Measurements from ENCODE around the gene AOPEP. TPM values are rescaled to one million over a fixed set of nuclear protein-coding genes. Genes with fewer than 3 reads are reported as not detected.

AOPEP gene
- total and polyA plus RNA-seq, 2 donors (not counting 3 experiments of a cell fraction or from before 2014, with no cell fraction given), result 20.2 to 41.6 TPM

- no peak for TF ChIP-seq EZH2 (IDR thresholded peaks at IDR 0.05; ENCODE audit: borderline replicate concordance, low read depth, low read length, severe bottlenecking)
- Histone ChIP-seq H3K9ac (replicated peaks; ENCODE audit: extremely low read depth, insufficient read depth, low read length) (no peak overlapping the region), H3K4me1 (ENCODE audit: control insufficient read depth, extremely low read depth, insufficient read depth, low read length) (no peaks in the 10 kb centered on the region), H3K9me1 (replicated peaks; ENCODE audit: control insufficient read depth, extremely low read depth, insufficient read depth, low read length) (no peaks in the 10 kb centered on the region), H4K20me1 (replicated peaks; ENCODE audit: control insufficient read depth, extremely low read depth, insufficient read depth, low read length) (no peaks in the 10 kb centered on the region), H2AFZ (ENCODE audit: low read depth, low read length) (no peak overlapping the region), H3K79me2 (ENCODE audit: control insufficient read depth, insufficient read depth, low read length) (no peaks in the 10 kb centered on the region), H3K27ac (ENCODE audit: insufficient read depth, low read depth, low read length) (no peak overlapping the region), H3K27me3 (ENCODE audit: control insufficient read depth in 2 of 2, insufficient read depth in 2 of 2, low read length in 2 of 2) (no peaks in the 10 kb centered on the region), H3K4me3 (replicated peaks in 1 of 3; ENCODE audit: insufficient read depth in 1 of 3, low read depth in 1 of 3, low read length in 3 of 3) (no peak overlapping the region), H3K9me3 (replicated peaks; ENCODE audit: control insufficient read depth, insufficient read depth, low read length) (no peaks in the 10 kb centered on the region), H3K4me2 (ENCODE audit: insufficient read depth, low read length) (no peak overlapping the region), H3K36me3 (ENCODE audit: control insufficient read depth in 2 of 2, extremely low read depth in 1 of 2, insufficient read depth in 2 of 2, low read length in 2 of 2) (no peaks in the 10 kb centered on the region)
- dilution Hi-C loops (cut with MboI; ENCODE audit: extremely low pct_ligation_motif_present, low sequenced_read_pairs) (no loop called here), intact Hi-C loops (cut with micrococcal nuclease) (no loop called here)
- CTCF ChIA-PET, result interaction anchor here (1.2 to 2.0 kb wide), 3 partner anchors 10 to 27 kb away, joined by 3 to 7 read pairs (median 3); no protein-coding TSS in a partner anchor
- POLR2A ChIA-PET, result no interaction called here
- DNase-seq (ENCODE audit: low read depth, low spot score) (no peak), FAIRE-seq (no peak)
- no TSS peak for BruUV-seq (replicated peaks)
These were observed 254.6 kb downstream of the AOPEP start for GRCh38 chr9:94980947-94981722.

- H3K9me3 ChIP-seq (replicated peaks; ENCODE audit: control insufficient read depth, insufficient read depth, low read length), result no peaks in the 10 kb centered on the region
- no TSS peak for BruUV-seq (replicated peaks)
- DNase-seq (ENCODE audit: low read depth, low spot score) (no peak), FAIRE-seq (no peak)
- H2AFZ ChIP-seq (ENCODE audit: low read depth, low read length), result no peak overlapping the region
- dilution Hi-C loops (cut with MboI; ENCODE audit: extremely low pct_ligation_motif_present, low sequenced_read_pairs) (no loop called here), intact Hi-C loops (cut with micrococcal nuclease) (no loop called here)
- H3K9me1 ChIP-seq (replicated peaks; ENCODE audit: control insufficient read depth, extremely low read depth, insufficient read depth, low read length), result no peaks in the 10 kb centered on the region
- ChIA-PET CTCF (no interaction called here), POLR2A (no interaction called here)
- no peak overlapping the region for H3K27ac ChIP-seq (ENCODE audit: insufficient read depth, low read depth, low read length)
- H3K27me3 ChIP-seq (ENCODE audit: control insufficient read depth in 2 of 2, insufficient read depth in 2 of 2, low read length in 2 of 2), result no peaks in the 10 kb centered on the region
- H3K36me3 ChIP-seq (ENCODE audit: control insufficient read depth in 2 of 2, extremely low read depth in 1 of 2, insufficient read depth in 2 of 2, low read length in 2 of 2), result no peaks in the 10 kb centered on the region
- TF ChIP-seq MYC (IDR thresholded peaks at IDR 0.05; ENCODE audit: low read depth, low read length) (no peak), POLR2A (IDR thresholded peaks at IDR 0.05; ENCODE audit: low read depth, low read length) (no peak), GATA2 (IDR thresholded peaks at IDR 0.05; ENCODE audit: insufficient read depth, insufficient read length, low read depth, low read length) (no peak), POLR2AphosphoS5 (IDR thresholded peaks at IDR 0.05; ENCODE audit: insufficient read depth, low read depth, low read length) (no peak), JUN (IDR thresholded peaks at IDR 0.05; ENCODE audit: borderline replicate concordance, insufficient read depth, insufficient read length, low read depth) (no peak), CTCF (IDR thresholded peaks at IDR 0.05; ENCODE audit: extremely low read depth in 1 of 2, insufficient read depth in 1 of 2, low read depth in 1 of 2, low read length in 2 of 2) (no peak), EZH2 (IDR thresholded peaks at IDR 0.05; ENCODE audit: borderline replicate concordance, low read depth, low read length, severe bottlenecking) (no peak), FOS (IDR thresholded peaks at IDR 0.05; ENCODE audit: borderline replicate concordance, insufficient read depth, low read length) (no peak), MAX (IDR thresholded peaks at IDR 0.05; ENCODE audit: insufficient read depth, insufficient read length) (no peak)
- no peak overlapping the region for H3K4me3 ChIP-seq (replicated peaks in 1 of 3; ENCODE audit: insufficient read depth in 1 of 3, low read depth in 1 of 3, low read length in 3 of 3)
- no peak overlapping the region for H3K4me2 ChIP-seq (ENCODE audit: insufficient read depth, low read length)
- H4K20me1 ChIP-seq (replicated peaks; ENCODE audit: control insufficient read depth, extremely low read depth, insufficient read depth, low read length), result no peaks in the 10 kb centered on the region
- H3K9ac ChIP-seq (replicated peaks; ENCODE audit: extremely low read depth, insufficient read depth, low read length), result no peak overlapping the region
- no peaks in the 10 kb centered on the region for H3K4me1 ChIP-seq (ENCODE audit: control insufficient read depth, extremely low read depth, insufficient read depth, low read length)
- no peaks in the 10 kb centered on the region for H3K79me2 ChIP-seq (ENCODE audit: control insufficient read depth, insufficient read depth, low read length)
These were observed 255.2 kb downstream of the AOPEP start for GRCh38 chr9:94981723-94982090.

Data from endothelial cell of umbilical vein (primary cell).